NCI-H2107 (cell line): ENCODE measurements around the gene SGK2.

ENCODE experiments used
- DNase-seq: peaks from one replicate; lab custom pipeline; 2025; lab: John Stamatoyannopoulos, UW

Gene SGK2

GRCh38 chr20:43536041-43536816 lies 22.6 kb upstream of the SGK2 start:
- DNase-seq: no peak

GRCh38 chr20:43536817-43537440 lies 21.9 kb upstream of the SGK2 start:
- no peak for DNase-seq

GRCh38 chr20:43537921-43538877 lies 20.6 kb upstream of the SGK2 start:
- DNase-seq: no peak

GRCh38 chr20:43538878-43539700 lies 19.7 kb upstream of the SGK2 start:
- DNase-seq: no peak

- DNase-seq: no peak
Observed at GRCh38 chr20:43539975-43540672, 18.7 kb upstream of the SGK2 start.

- no peak for DNase-seq
Observed at GRCh38 chr20:43540673-43541060, 18.2 kb upstream of the SGK2 start.

- no peak for DNase-seq
Observed at GRCh38 chr20:43541214-43541613, 17.6 kb upstream of the SGK2 start.

GRCh38 chr20:43542161-43542560 lies 16.7 kb upstream of the SGK2 start:
- DNase-seq: no peak

- DNase-seq: no peak
Observed at GRCh38 chr20:43542674-43543073, 16.2 kb upstream of the SGK2 start.

- no peak for DNase-seq
Observed at GRCh38 chr20:43543138-43543537, 15.7 kb upstream of the SGK2 start.

- DNase-seq: no peak
Observed at GRCh38 chr20:43544501-43544900, 14.3 kb upstream of the SGK2 start.

GRCh38 chr20:43545837-43546578 lies 12.8 kb upstream of the SGK2 start:
- DNase-seq: no peak

- no peak for DNase-seq
Observed at GRCh38 chr20:43548273-43548880, 10.4 kb upstream of the SGK2 start.

GRCh38 chr20:43549416-43550065 lies 9.3 kb upstream of the SGK2 start:
- no peak for DNase-seq

- no peak for DNase-seq
Observed at GRCh38 chr20:43550456-43550855, 8.4 kb upstream of the SGK2 start.

GRCh38 chr20:43554369-43554768 lies 4.5 kb upstream of the SGK2 start:
- DNase-seq: no peak

- no peak for DNase-seq
Observed at GRCh38 chr20:43559147-43559987, 540 bp downstream of the SGK2 start.

GRCh38 chr20:43560974-43561373 lies 2.1 kb downstream of the SGK2 start:
- no peak for DNase-seq

- DNase-seq: no peak
Observed at GRCh38 chr20:43563429-43563828, 4.6 kb downstream of the SGK2 start.
